Measurements from ENCODE around the gene KCNK7. TPM values are rescaled to one million over a fixed set of nuclear protein-coding genes. Genes with fewer than 3 reads are reported as not detected.

The KCNK7 gene
- total RNA-seq, 1 donor from 2014 or later = 0.17 TPM

- no peak for DNase-seq (ENCODE audit: low read depth)
- TF ChIP-seq, protein P1, sequence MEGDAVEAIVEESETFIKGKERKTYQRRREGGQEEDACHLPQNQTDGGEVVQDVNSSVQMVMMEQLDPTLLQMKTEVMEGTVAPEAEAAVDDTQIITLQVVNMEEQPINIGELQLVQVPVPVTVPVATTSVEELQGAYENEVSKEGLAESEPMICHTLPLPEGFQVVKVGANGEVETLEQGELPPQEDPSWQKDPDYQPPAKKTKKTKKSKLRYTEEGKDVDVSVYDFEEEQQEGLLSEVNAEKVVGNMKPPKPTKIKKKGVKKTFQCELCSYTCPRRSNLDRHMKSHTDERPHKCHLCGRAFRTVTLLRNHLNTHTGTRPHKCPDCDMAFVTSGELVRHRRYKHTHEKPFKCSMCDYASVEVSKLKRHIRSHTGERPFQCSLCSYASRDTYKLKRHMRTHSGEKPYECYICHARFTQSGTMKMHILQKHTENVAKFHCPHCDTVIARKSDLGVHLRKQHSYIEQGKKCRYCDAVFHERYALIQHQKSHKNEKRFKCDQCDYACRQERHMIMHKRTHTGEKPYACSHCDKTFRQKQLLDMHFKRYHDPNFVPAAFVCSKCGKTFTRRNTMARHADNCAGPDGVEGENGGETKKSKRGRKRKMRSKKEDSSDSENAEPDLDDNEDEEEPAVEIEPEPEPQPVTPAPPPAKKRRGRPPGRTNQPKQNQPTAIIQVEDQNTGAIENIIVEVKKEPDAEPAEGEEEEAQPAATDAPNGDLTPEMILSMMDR (conservative IDR thresholded peaks at IDR 0.05; ENCODE audit: low read depth, low read length) = no peak
- H3K4me3 ChIP-seq (ENCODE audit: low read depth, low read length) = no peak overlapping the region
Measured at GRCh38 chr11:65634440-65634839, 38.8 kb upstream of the KCNK7 start.

DNA sequence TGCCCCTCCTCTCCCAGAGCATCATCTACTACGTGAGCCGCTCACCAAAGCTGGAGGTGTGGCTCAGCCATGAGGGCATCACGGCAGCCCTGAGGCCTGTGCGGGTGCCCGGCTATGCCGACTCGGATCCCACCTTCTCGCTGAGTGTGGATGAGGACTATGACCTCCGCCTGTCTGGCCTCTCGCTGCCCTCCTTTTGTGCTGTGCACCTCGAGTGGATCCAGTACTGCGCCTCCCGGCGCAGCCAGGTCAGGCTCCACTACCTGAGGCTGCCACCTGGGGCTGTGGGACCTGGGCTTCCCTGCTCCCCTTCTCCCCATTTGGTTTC, 38.5 kb upstream of the KCNK7 start:
- DNase-seq (ENCODE audit: low read depth) = no peak
- no peak overlapping the region for H3K4me3 ChIP-seq (ENCODE audit: low read depth, low read length)
- TF ChIP-seq, protein P1 (conservative IDR thresholded peaks at IDR 0.05; ENCODE audit: low read depth, low read length) = no peak

DNA sequence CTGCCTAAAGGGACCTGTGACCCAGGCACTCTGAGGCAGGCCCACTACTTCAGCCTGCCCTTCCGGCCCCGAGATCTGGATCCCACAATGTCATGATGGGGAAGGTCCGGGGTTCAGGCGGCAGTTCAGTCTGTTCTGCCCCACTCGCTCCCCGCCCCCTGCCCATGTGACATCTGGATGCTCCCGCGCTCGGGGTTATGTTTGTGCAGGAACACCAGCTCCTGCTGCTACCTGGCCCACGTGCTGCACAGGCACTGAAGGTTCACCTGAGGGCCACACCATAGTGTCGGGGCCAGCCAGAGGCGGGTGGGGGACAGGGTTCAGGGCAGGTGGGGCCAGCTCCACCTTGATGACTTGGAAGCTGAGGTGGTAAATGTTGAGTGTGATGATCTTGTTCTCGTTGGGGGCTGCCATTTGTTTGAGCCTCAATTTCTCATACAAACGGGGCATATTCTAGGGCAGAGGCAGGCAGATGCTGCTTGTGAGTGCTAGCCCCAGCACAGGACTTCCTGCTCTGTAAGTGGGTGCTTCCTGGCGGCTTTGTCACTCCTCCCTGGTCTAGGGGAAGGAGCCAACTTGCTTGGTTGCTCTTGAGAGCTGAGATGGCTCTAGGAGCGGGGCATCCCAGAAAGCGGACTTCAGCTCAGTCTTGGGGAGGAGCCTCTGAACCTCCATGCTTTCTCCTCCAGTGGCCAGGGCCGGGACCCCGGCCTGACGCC, 37.9 kb upstream of the KCNK7 start:
- DNase-seq (ENCODE audit: low read depth) = no peak
- TF ChIP-seq, protein P1 (conservative IDR thresholded peaks at IDR 0.05; ENCODE audit: low read depth, low read length) = no peak

DNA sequence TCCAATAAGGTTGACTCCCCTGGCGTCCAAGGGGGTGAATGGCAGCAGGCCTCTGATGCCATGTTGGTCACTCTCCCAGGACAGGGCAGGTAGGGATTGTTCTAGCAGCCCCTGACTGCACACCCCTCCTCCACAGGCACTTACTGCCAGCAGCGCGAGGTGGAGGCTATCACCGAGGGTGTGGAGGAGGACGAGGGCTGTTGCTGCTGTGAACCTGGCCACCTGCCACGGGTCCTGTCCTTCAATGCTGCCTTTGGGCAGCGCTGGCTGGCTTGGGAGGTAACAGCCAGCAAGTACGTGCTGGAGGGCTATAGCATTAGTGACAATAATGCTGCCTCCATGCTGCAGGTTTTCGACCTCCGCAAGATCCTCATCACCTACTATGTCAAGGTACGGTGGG, 34.6 kb upstream of the KCNK7 start:
- DNase-seq (ENCODE audit: low read depth) = no peak
- TF ChIP-seq, protein P1 (conservative IDR thresholded peaks at IDR 0.05; ENCODE audit: low read depth, low read length) = no peak
- H3K4me3 ChIP-seq (ENCODE audit: low read depth, low read length) = no peak overlapping the region

More for the DNA sequence above, 37.9 kb upstream of the KCNK7 start:
- H3K4me3 ChIP-seq (ENCODE audit: low read depth, low read length) = no peak overlapping the region

DNA sequence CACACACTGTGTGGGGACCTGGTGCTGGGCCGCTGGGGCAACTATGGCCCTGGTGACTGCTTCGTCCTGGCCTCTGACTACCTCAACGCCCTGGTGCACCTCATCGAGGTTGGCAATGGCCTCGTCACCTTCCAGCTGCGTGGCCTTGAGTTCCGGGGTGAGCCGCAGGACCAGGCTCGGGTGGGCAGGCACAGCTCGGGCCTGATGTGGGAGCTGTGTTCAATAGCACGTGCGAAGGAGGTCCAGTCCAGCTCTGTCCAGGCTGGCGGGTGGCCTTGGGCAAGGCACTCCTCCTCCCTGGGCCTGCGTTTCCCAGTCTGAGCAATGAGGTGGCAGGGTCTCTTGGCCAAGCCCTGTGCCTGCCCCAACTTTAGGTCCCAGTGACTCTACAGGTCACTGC, 34.0 kb upstream of the KCNK7 start:
- H3K4me3 ChIP-seq (ENCODE audit: low read depth, low read length) = no peak overlapping the region
- TF ChIP-seq, protein P1 (conservative IDR thresholded peaks at IDR 0.05; ENCODE audit: low read depth, low read length) = no peak
- DNase-seq (ENCODE audit: low read depth) = no peak

GRCh38 chr11:65627202-65627601, 31.6 kb upstream of the KCNK7 start:
- H3K4me3 ChIP-seq (ENCODE audit: low read depth, low read length) = no peak overlapping the region
- DNase-seq (ENCODE audit: low read depth) = no peak
- TF ChIP-seq, protein P1 (conservative IDR thresholded peaks at IDR 0.05; ENCODE audit: low read depth, low read length) = no peak

Data from epithelial cell of proximal tubule (primary cell).